ENCODE results near the gene MACIR. TPM values are rescaled to one million over a fixed set of nuclear protein-coding genes. Genes with fewer than 3 reads are reported as not detected.

Gene MACIR
- total RNA-seq, 2 experiments from 2014 or later = 1.3 to 1.6 TPM

DNA sequence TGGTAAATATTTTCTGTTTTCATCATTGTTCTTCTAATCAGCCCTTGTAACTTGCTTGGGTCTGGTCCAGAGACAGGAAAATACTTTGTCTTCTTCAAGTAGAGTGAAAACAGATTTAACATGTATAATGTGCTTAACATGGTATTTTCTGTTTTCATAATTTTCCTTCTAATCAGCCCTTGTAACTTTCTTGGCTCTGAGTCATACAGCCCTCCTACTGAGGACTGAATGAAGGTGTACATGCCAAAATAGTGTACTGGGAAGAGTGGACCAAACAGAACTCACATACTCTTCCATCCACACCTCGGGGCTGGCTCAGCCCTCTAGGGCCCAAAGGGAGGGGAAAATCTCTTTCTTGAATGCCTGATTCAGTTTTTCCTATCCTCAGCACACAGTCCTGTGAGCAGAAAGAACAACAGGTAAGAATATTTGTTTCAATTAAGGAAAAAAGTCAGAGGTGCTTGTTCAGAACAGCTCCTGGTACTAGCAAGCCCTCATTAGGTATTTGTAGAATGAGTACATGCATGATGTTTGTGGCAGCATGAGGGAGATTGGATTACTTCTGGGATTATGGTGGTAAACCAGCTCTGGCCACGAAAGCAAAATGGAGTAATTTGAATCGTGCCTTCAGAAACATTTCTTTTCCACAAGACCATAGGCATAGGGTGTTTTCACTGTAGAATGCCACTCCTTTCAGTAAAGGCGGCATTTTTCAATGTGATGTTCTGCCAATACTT is 24.2 kb upstream of the MACIR start:
- TF ChIP-seq, protein P1, sequence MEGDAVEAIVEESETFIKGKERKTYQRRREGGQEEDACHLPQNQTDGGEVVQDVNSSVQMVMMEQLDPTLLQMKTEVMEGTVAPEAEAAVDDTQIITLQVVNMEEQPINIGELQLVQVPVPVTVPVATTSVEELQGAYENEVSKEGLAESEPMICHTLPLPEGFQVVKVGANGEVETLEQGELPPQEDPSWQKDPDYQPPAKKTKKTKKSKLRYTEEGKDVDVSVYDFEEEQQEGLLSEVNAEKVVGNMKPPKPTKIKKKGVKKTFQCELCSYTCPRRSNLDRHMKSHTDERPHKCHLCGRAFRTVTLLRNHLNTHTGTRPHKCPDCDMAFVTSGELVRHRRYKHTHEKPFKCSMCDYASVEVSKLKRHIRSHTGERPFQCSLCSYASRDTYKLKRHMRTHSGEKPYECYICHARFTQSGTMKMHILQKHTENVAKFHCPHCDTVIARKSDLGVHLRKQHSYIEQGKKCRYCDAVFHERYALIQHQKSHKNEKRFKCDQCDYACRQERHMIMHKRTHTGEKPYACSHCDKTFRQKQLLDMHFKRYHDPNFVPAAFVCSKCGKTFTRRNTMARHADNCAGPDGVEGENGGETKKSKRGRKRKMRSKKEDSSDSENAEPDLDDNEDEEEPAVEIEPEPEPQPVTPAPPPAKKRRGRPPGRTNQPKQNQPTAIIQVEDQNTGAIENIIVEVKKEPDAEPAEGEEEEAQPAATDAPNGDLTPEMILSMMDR (IDR thresholded peaks at IDR 0.05) = no peak
- no peak overlapping the region for H3K4me3 ChIP-seq (ENCODE audit: low read length)
- no peak overlapping the region for H3K27ac ChIP-seq (ENCODE audit: low read depth in 1 of 2, low read length in 2 of 2)
- DNase-seq (no peak), ATAC-seq (ENCODE audit: poor library complexity) (no peak)
- H3K36me3 ChIP-seq (ENCODE audit: insufficient read depth, low read length) = no peaks in the 10 kb centered on the region
- H3K27me3 ChIP-seq (ENCODE audit: control insufficient read depth in 1 of 2, insufficient read depth in 2 of 2, low read length in 2 of 2) = no peaks in the 10 kb centered on the region
- ChIA-PET POLR2A (no interaction called here), CTCF (no interaction called here)
- H3K4me1 ChIP-seq (ENCODE audit: insufficient read depth, low read length) = no peaks in the 10 kb centered on the region
- Mint-ChIP-seq H3K4me1 (ENCODE audit: low read depth) (no peaks in the 10 kb centered on the region), H3K4me3 (no peak overlapping the region), H3K27me3 (peaks cover 5% of the 10 kb centered on the region), H3K36me3 (ENCODE audit: low read depth) (no peaks in the 10 kb centered on the region), H3K27ac (no peak overlapping the region), H3K9me3 (peaks cover 5% of the 10 kb centered on the region)
- H3K9me3 ChIP-seq (ENCODE audit: control insufficient read depth in 1 of 2, insufficient read depth in 1 of 2, low read length in 2 of 2) = peaks cover 0 to 7% of the 10 kb centered on the region in 2 experiments
- intact Hi-C loops (cut with DNase I, micrococcal nuclease) = no loop called here

DNA sequence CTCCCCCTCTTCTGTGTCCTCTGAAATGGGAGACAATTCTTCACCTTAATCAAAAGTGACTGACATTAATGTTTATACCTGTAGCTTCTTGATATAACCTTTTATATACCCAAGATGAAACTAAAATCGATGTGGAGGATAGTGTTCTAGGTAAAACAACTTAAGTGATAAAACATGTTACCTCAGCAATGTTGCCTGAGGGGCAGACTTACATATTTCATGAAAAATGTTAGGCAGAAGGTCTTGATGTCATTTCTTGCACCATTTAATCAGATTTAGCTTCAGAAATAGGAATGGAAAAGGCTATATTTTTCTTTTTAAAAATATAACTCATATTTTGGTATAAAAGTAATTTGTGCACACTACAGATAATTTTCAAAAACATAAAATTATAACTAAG is 22.7 kb upstream of the MACIR start:
- Mint-ChIP-seq H3K9me3 (peaks cover 13% of the 10 kb centered on the region), H3K4me1 (ENCODE audit: low read depth) (no peaks in the 10 kb centered on the region), H3K27me3 (peaks cover 5% of the 10 kb centered on the region), H3K36me3 (ENCODE audit: low read depth) (no peaks in the 10 kb centered on the region), H3K27ac (no peak overlapping the region), H3K4me3 (no peak overlapping the region)
- Histone ChIP-seq H3K27me3 (ENCODE audit: control insufficient read depth in 1 of 2, insufficient read depth in 2 of 2, low read length in 2 of 2) (no peaks in the 10 kb centered on the region), H3K27ac (ENCODE audit: low read depth in 1 of 2, low read length in 2 of 2) (no peak overlapping the region), H3K36me3 (ENCODE audit: insufficient read depth, low read length) (no peaks in the 10 kb centered on the region), H3K9me3 (ENCODE audit: control insufficient read depth in 1 of 2, insufficient read depth in 1 of 2, low read length in 2 of 2) (peaks cover 0 to 17% of the 10 kb centered on the region in 2 experiments), H3K4me1 (ENCODE audit: insufficient read depth, low read length) (no peaks in the 10 kb centered on the region), H3K4me3 (ENCODE audit: low read length) (no peak overlapping the region)
- ChIA-PET CTCF (no interaction called here), POLR2A (no interaction called here)
- ATAC-seq (ENCODE audit: poor library complexity) = no peak
- DNase-seq = no peak
- intact Hi-C loops (cut with DNase I, micrococcal nuclease) = no loop called here
- TF ChIP-seq, protein P1 (IDR thresholded peaks at IDR 0.05) = no peak

GRCh38 chr5:103237778-103238177 is 20.8 kb upstream of the MACIR start:
- Histone ChIP-seq H3K27ac (ENCODE audit: low read depth in 1 of 2, low read length in 2 of 2) (no peak overlapping the region), H3K4me3 (ENCODE audit: low read length) (no peak overlapping the region), H3K27me3 (ENCODE audit: control insufficient read depth in 1 of 2, insufficient read depth in 2 of 2, low read length in 2 of 2) (peaks cover 5 to 7% of the 10 kb centered on the region in 2 experiments), H3K4me1 (ENCODE audit: insufficient read depth, low read length) (no peaks in the 10 kb centered on the region), H3K36me3 (ENCODE audit: insufficient read depth, low read length) (no peaks in the 10 kb centered on the region), H3K9me3 (ENCODE audit: control insufficient read depth in 1 of 2, insufficient read depth in 1 of 2, low read length in 2 of 2) (peaks cover 0 to 17% of the 10 kb centered on the region in 2 experiments)
- peaks cover 16% of the 10 kb centered on the region for H3K9me3 Mint-ChIP-seq
- no peak overlapping the region for H3K27ac Mint-ChIP-seq
- DNase-seq (no peak), ATAC-seq (ENCODE audit: poor library complexity) (no peak)
- H3K4me3 Mint-ChIP-seq = no peak overlapping the region
- ChIA-PET CTCF (no interaction called here), POLR2A (no interaction called here)
- H3K4me1 Mint-ChIP-seq (ENCODE audit: low read depth) = no peaks in the 10 kb centered on the region
- H3K27me3 Mint-ChIP-seq = peaks cover 15% of the 10 kb centered on the region
- intact Hi-C loops (cut with DNase I, micrococcal nuclease) = no loop called here
- no peaks in the 10 kb centered on the region for H3K36me3 Mint-ChIP-seq (ENCODE audit: low read depth)
- TF ChIP-seq, protein P1 (IDR thresholded peaks at IDR 0.05) = no peak
